ENCODE results near the gene L3MBTL4. TPM values are rescaled to one million over a fixed set of nuclear protein-coding genes. Genes with fewer than 3 reads are reported as not detected.

Gene L3MBTL4
- polyA plus RNA-seq, 1 of the 3 experiments (the other 2 are of a cell fraction), result 0.02 TPM

DNA sequence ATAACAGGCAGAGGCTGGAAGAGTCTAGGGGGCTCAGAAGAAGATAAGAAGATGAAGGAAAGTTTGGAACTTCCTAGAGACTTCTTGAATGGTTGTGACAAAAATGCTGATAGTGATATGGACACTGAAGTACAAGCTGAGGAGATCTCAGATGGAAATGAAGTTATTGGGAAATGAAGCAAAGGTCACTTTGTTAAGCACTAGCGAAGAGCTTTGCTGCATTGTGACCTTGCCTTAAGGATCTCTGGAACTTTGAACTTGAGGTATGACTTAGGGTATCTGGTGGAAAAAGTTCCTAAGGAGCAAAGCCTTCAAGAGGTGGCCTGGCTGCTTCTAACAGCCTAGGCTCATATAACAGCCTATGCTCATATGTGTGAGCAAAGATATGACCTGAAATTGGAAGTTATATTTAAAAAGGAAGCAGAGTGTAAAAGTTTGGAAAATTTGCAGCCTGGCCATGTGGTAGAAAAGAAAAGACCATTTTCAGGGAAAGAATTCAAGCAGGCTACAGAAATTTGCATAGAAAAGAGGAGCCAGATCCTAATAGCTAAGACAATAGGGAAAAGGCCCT, 91.3 kb downstream of the L3MBTL4 start (continued):
- TF ChIP-seq, protein P1, sequence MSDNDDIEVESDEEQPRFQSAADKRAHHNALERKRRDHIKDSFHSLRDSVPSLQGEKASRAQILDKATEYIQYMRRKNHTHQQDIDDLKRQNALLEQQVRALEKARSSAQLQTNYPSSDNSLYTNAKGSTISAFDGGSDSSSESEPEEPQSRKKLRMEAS (IDR thresholded peaks at IDR 0.05; ENCODE audit: low read depth), result no peak
- no peak for TF ChIP-seq RXRA (IDR thresholded peaks at IDR 0.05; ENCODE audit: borderline replicate concordance, low read depth)
- TF ChIP-seq RAD21 (IDR thresholded peaks at IDR 0.05; ENCODE audit: low read length), result no peak

DNA sequence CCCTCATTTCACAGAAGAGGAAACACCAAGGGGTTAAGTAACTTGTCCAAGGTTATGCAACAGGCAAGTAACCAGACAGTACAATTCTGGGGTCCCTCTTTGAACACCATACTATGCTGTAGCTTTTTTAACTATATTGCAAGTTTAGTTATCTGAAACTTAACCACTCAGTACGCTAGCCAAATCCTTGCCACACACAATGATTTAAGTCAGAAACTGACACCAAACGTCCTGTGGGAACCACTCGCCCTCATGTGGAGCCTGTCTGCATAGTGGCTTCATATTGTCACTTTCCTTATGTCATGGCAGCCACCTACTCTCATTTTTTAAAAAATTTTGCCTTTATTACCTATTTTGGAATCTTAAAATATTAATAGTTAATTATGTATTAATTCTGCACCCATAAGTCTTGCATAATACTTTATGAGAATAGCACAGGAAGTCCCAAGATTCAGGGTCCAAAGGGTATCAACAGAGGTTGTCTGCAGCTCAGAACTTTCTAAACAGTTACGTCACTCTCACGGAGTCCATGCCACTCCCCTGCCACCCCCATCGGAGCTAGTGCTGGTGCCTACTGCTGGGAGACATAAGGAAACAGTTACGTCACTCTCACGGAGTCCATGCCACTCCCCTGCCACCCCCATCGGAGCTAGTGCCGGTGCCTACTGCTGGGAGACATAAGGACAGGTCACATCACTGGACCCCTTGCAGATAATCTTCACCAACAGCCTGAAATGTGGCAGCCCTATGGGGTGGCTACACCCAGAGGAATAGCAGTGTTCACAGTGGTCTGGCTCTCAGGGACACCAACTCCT, 99.0 kb downstream of the L3MBTL4 start:
- no peaks in the 10 kb centered on the region for H3K9me3 ChIP-seq
- CTCF ChIA-PET, result no interaction called here

More for the DNA sequence above, 99.0 kb downstream of the L3MBTL4 start:
- Histone ChIP-seq H4K20me1 (ENCODE audit: insufficient read depth) (no peaks in the 10 kb centered on the region), H3F3A (replicated peaks; ENCODE audit: insufficient read depth) (no peaks in the 10 kb centered on the region), H3K36me3 (replicated peaks in 1 of 2; ENCODE audit: control insufficient read depth in 1 of 2, insufficient read depth in 2 of 2, low read length in 1 of 2) (no peaks in the 10 kb centered on the region), H3K9me2 (no peaks in the 10 kb centered on the region), H3K79me2 (ENCODE audit: insufficient read depth) (no peaks in the 10 kb centered on the region), H3K9ac (no peak overlapping the region), H3K27me3 (ENCODE audit: insufficient read depth) (no peaks in the 10 kb centered on the region), H3K4me1 (ENCODE audit: control insufficient read depth in 1 of 2, insufficient read depth in 2 of 2, low read depth in 1 of 2, low read length in 1 of 2) (no peaks in the 10 kb centered on the region; a peak in 1 of 4 replicates), H3K27ac (ENCODE audit: low read depth in 2 of 2, low read length in 1 of 2) (no peak overlapping the region), H3K4me2 (no peak overlapping the region), H3K4me3 (ENCODE audit: low read depth in 2 of 2, low read length in 1 of 2) (no peak overlapping the region), H2AFZ (ENCODE audit: low read depth) (no peak overlapping the region)
- DNase-seq, result no peak
- TF ChIP-seq POLR2AphosphoS5 (IDR thresholded peaks at IDR 0.05; ENCODE audit: low read depth, low read length) (no peak), MXI1 (IDR thresholded peaks at IDR 0.05; ENCODE audit: low read depth, low read length) (no peak), RCOR1 (IDR thresholded peaks at IDR 0.05; ENCODE audit: low read length) (no peak), FOXM1 (IDR thresholded peaks at IDR 0.05; ENCODE audit: low read depth) (no peak), NRF1 (IDR thresholded peaks at IDR 0.05; ENCODE audit: low read depth, low read length) (no peak), TAF1 (IDR thresholded peaks at IDR 0.05; ENCODE audit: borderline replicate concordance, low read depth, low read length) (no peak), GABPA (IDR thresholded peaks at IDR 0.05; ENCODE audit: low read depth) (no peak), NFIC (IDR thresholded peaks at IDR 0.05; ENCODE audit: borderline replicate concordance) (no peak), RAD21 (IDR thresholded peaks at IDR 0.05; ENCODE audit: low read length) (no peak), GATA2 (CRISPR knock-in tag; IDR thresholded peaks at IDR 0.05) (no peak), SIN3A (IDR thresholded peaks at IDR 0.05; ENCODE audit: borderline replicate concordance, low read depth, low read length) (no peak), RFX5 (IDR thresholded peaks at IDR 0.05; ENCODE audit: low read length) (no peak), EP300 (IDR thresholded peaks at IDR 0.05; ENCODE audit: borderline replicate concordance in 1 of 2, low read depth in 1 of 2, low read length in 1 of 2) (no peak), FOXJ3 (CRISPR knock-in tag; IDR thresholded peaks at IDR 0.05) (no peak)
- TF ChIP-seq, protein P2, sequence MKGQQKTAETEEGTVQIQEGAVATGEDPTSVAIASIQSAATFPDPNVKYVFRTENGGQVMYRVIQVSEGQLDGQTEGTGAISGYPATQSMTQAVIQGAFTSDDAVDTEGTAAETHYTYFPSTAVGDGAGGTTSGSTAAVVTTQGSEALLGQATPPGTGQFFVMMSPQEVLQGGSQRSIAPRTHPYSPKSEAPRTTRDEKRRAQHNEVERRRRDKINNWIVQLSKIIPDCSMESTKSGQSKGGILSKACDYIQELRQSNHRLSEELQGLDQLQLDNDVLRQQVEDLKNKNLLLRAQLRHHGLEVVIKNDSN (IDR thresholded peaks at IDR 0.05; ENCODE audit: borderline replicate concordance, low read depth), result no peak
- TF ChIP-seq, protein P3, sequence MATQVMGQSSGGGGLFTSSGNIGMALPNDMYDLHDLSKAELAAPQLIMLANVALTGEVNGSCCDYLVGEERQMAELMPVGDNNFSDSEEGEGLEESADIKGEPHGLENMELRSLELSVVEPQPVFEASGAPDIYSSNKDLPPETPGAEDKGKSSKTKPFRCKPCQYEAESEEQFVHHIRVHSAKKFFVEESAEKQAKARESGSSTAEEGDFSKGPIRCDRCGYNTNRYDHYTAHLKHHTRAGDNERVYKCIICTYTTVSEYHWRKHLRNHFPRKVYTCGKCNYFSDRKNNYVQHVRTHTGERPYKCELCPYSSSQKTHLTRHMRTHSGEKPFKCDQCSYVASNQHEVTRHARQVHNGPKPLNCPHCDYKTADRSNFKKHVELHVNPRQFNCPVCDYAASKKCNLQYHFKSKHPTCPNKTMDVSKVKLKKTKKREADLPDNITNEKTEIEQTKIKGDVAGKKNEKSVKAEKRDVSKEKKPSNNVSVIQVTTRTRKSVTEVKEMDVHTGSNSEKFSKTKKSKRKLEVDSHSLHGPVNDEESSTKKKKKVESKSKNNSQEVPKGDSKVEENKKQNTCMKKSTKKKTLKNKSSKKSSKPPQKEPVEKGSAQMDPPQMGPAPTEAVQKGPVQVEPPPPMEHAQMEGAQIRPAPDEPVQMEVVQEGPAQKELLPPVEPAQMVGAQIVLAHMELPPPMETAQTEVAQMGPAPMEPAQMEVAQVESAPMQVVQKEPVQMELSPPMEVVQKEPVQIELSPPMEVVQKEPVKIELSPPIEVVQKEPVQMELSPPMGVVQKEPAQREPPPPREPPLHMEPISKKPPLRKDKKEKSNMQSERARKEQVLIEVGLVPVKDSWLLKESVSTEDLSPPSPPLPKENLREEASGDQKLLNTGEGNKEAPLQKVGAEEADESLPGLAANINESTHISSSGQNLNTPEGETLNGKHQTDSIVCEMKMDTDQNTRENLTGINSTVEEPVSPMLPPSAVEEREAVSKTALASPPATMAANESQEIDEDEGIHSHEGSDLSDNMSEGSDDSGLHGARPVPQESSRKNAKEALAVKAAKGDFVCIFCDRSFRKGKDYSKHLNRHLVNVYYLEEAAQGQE (IDR thresholded peaks at IDR 0.05; ENCODE audit: low read depth, low read length), result no peak
- TF ChIP-seq, protein P4, sequence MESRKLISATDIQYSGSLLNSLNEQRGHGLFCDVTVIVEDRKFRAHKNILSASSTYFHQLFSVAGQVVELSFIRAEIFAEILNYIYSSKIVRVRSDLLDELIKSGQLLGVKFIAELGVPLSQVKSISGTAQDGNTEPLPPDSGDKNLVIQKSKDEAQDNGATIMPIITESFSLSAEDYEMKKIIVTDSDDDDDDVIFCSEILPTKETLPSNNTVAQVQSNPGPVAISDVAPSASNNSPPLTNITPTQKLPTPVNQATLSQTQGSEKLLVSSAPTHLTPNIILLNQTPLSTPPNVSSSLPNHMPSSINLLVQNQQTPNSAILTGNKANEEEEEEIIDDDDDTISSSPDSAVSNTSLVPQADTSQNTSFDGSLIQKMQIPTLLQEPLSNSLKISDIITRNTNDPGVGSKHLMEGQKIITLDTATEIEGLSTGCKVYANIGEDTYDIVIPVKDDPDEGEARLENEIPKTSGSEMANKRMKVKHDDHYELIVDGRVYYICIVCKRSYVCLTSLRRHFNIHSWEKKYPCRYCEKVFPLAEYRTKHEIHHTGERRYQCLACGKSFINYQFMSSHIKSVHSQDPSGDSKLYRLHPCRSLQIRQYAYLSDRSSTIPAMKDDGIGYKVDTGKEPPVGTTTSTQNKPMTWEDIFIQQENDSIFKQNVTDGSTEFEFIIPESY (IDR thresholded peaks at IDR 0.05; ENCODE audit: borderline replicate concordance, low read depth), result no peak
- TF ChIP-seq, protein P5, sequence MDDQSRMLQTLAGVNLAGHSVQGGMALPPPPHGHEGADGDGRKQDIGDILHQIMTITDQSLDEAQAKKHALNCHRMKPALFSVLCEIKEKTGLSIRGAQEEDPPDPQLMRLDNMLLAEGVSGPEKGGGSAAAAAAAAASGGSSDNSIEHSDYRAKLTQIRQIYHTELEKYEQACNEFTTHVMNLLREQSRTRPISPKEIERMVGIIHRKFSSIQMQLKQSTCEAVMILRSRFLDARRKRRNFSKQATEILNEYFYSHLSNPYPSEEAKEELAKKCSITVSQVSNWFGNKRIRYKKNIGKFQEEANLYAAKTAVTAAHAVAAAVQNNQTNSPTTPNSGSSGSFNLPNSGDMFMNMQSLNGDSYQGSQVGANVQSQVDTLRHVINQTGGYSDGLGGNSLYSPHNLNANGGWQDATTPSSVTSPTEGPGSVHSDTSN (IDR thresholded peaks at IDR 0.05), result no peak
- WGBS (ENCODE audit: low lambda C conversion rate), result 15% methylated on average over 6 of the region's 10 CpGs
- POLR2A ChIA-PET, result no interaction called here

Data from SK-N-SH (cell line).